ENCODE results near the gene CABLES1. TPM values are rescaled to one million over a fixed set of nuclear protein-coding genes. Genes with fewer than 3 reads are reported as not detected.
A peak's percentile ranks its signal among the peaks of the same experiment; 100 is the strongest.

The CABLES1 gene
- polyA plus RNA-seq, 1 of the 3 experiments (the other 2 are of a cell fraction), result 2.2 TPM

DNA sequence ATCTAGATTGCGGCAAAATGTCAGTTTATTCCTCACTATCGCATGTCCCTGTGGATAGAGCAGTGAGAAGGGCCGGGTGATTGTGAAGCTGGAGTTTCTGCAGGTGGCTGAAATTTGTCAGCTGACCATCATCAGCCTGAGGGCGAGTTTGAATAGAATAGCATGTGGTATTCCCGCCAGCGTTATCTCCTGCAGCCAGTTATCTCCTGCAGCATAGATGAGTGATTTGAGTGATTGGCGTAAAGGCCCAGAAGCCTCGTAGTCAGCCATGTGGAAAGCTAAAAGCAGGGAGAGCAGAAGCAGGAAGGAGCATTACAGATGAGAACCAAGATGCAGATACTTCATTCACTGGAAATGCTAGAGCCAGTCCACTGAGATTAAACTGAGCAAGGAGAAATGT is 65.5 kb downstream of the CABLES1 start (continued):
- TF ChIP-seq, protein P1, sequence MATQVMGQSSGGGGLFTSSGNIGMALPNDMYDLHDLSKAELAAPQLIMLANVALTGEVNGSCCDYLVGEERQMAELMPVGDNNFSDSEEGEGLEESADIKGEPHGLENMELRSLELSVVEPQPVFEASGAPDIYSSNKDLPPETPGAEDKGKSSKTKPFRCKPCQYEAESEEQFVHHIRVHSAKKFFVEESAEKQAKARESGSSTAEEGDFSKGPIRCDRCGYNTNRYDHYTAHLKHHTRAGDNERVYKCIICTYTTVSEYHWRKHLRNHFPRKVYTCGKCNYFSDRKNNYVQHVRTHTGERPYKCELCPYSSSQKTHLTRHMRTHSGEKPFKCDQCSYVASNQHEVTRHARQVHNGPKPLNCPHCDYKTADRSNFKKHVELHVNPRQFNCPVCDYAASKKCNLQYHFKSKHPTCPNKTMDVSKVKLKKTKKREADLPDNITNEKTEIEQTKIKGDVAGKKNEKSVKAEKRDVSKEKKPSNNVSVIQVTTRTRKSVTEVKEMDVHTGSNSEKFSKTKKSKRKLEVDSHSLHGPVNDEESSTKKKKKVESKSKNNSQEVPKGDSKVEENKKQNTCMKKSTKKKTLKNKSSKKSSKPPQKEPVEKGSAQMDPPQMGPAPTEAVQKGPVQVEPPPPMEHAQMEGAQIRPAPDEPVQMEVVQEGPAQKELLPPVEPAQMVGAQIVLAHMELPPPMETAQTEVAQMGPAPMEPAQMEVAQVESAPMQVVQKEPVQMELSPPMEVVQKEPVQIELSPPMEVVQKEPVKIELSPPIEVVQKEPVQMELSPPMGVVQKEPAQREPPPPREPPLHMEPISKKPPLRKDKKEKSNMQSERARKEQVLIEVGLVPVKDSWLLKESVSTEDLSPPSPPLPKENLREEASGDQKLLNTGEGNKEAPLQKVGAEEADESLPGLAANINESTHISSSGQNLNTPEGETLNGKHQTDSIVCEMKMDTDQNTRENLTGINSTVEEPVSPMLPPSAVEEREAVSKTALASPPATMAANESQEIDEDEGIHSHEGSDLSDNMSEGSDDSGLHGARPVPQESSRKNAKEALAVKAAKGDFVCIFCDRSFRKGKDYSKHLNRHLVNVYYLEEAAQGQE (IDR thresholded peaks at IDR 0.05; ENCODE audit: low read depth, low read length), result no peak
- TF ChIP-seq, protein P2, sequence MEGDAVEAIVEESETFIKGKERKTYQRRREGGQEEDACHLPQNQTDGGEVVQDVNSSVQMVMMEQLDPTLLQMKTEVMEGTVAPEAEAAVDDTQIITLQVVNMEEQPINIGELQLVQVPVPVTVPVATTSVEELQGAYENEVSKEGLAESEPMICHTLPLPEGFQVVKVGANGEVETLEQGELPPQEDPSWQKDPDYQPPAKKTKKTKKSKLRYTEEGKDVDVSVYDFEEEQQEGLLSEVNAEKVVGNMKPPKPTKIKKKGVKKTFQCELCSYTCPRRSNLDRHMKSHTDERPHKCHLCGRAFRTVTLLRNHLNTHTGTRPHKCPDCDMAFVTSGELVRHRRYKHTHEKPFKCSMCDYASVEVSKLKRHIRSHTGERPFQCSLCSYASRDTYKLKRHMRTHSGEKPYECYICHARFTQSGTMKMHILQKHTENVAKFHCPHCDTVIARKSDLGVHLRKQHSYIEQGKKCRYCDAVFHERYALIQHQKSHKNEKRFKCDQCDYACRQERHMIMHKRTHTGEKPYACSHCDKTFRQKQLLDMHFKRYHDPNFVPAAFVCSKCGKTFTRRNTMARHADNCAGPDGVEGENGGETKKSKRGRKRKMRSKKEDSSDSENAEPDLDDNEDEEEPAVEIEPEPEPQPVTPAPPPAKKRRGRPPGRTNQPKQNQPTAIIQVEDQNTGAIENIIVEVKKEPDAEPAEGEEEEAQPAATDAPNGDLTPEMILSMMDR (IDR thresholded peaks at IDR 0.05), result no peak
- TF ChIP-seq POLR2AphosphoS5 (IDR thresholded peaks at IDR 0.05; ENCODE audit: low read depth, low read length) (peak; percentile 27; the same call in 1 of the 2 replicates), TCF12 (IDR thresholded peaks at IDR 0.05) (peak; percentile 20; the same call in 1 of the 2 replicates), CHD2 (IDR thresholded peaks at IDR 0.05; ENCODE audit: low read length, partially characterized antibody) (peak; percentile 81), FOSL2 (IDR thresholded peaks at IDR 0.05; ENCODE audit: borderline replicate concordance, low read depth) (no peak), FOXM1 (IDR thresholded peaks at IDR 0.05; ENCODE audit: low read depth) (no peak)

DNA sequence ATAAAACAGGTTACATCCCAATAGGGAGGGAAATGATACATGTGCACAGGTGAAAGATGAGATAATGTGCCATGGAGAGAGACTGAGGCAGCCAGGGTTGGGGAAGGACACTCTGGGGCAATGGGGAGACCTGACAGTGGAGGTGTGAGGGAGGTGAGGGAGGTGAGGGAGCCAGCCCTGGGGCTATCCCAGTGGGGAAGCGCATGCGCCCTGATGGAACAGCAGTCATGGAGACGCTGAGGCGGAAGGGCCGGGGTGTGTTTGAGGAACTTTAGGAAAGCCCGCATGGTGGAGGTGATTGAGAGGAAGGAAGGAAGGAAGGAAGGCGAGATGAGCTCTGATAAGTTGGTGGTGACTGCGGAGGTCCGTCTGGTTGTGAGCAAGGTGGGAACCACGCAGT is 66.5 kb downstream of the CABLES1 start:
- Histone ChIP-seq H3K9me3 (no peaks in the 10 kb centered on the region), H3K4me1 (ENCODE audit: control insufficient read depth in 1 of 2, insufficient read depth in 2 of 2, low read depth in 1 of 2, low read length in 1 of 2) (peaks cover 0 to 19% of the 10 kb centered on the region in 2 experiments; a peak in 2 of 4 replicates), H3K27ac (ENCODE audit: low read depth in 2 of 2, low read length in 1 of 2) (peak overlapping the region in 1 of 2 experiments; percentile 90; a peak in 2 of 4 replicates), H3K36me3 (replicated peaks in 1 of 2; ENCODE audit: control insufficient read depth in 1 of 2, insufficient read depth in 2 of 2, low read length in 1 of 2) (peaks cover 0 to 5% of the 10 kb centered on the region in 2 experiments), H3K4me3 (ENCODE audit: low read depth in 2 of 2, low read length in 1 of 2) (no peak overlapping the region), H3K9ac (no peak overlapping the region), H2AFZ (ENCODE audit: low read depth) (no peak overlapping the region), H3K9me2 (no peaks in the 10 kb centered on the region), H4K20me1 (ENCODE audit: insufficient read depth) (no peaks in the 10 kb centered on the region), H3K79me2 (ENCODE audit: insufficient read depth) (no peaks in the 10 kb centered on the region), H3K4me2 (no peak overlapping the region), H3F3A (replicated peaks; ENCODE audit: insufficient read depth) (no peaks in the 10 kb centered on the region), H3K27me3 (ENCODE audit: insufficient read depth) (no peaks in the 10 kb centered on the region)
- DNase-seq, result no peak
- ChIA-PET POLR2A (interaction anchor here (1.6 kb wide), 1 partner anchor 66 kb away, joined by 5 read pairs; the partner anchor contains the start of gene CABLES1), CTCF (interaction anchor here (1.2 to 2.2 kb wide), 4 partner anchors 11 to 75 kb away, joined by 3 to 6 read pairs (median 4); no protein-coding TSS in a partner anchor)
- no peak for TF ChIP-seq NRF1 (IDR thresholded peaks at IDR 0.05; ENCODE audit: low read depth, low read length)
- no peak for TF ChIP-seq TEAD4 (IDR thresholded peaks at IDR 0.05; ENCODE audit: borderline replicate concordance, insufficient read depth)
- no peak for TF ChIP-seq GABPA (IDR thresholded peaks at IDR 0.05; ENCODE audit: low read depth)
- no peak for TF ChIP-seq EZH2phosphoT487 (IDR thresholded peaks at IDR 0.05; ENCODE audit: borderline replicate concordance, low read depth)
- TF ChIP-seq PBX3 (IDR thresholded peaks at IDR 0.05), result no peak
- TF ChIP-seq FOXM1 (IDR thresholded peaks at IDR 0.05; ENCODE audit: low read depth), result no peak
- no peak for TF ChIP-seq RXRA (IDR thresholded peaks at IDR 0.05; ENCODE audit: borderline replicate concordance, low read depth)
- TF ChIP-seq EP300 (IDR thresholded peaks at IDR 0.05; ENCODE audit: borderline replicate concordance in 1 of 2, low read depth in 1 of 2, low read length in 1 of 2), result no peak
- no peak for TF ChIP-seq FOXJ3 (CRISPR knock-in tag; IDR thresholded peaks at IDR 0.05)
- no peak for TF ChIP-seq ELF1 (IDR thresholded peaks at IDR 0.05)
- no peak for TF ChIP-seq POLR2AphosphoS5 (IDR thresholded peaks at IDR 0.05; ENCODE audit: low read depth, low read length)
- TF ChIP-seq YY1 (IDR thresholded peaks at IDR 0.05; ENCODE audit: low read depth), result no peak
- no peak for TF ChIP-seq SMC3 (IDR thresholded peaks at IDR 0.05; ENCODE audit: low read depth, low read length)
- TF ChIP-seq, protein P2 (IDR thresholded peaks at IDR 0.05), result no peak
- TF ChIP-seq SIN3A (IDR thresholded peaks at IDR 0.05; ENCODE audit: borderline replicate concordance, low read depth, low read length), result no peak
- TF ChIP-seq TCF12 (IDR thresholded peaks at IDR 0.05), result no peak
- 96% methylated on average over 10 of the region's 10 CpGs for WGBS (ENCODE audit: low lambda C conversion rate)
